Right lobe of liver (tissue), 6 donors: ENCODE measurements around the gene KCTD15. TPM values are rescaled to one million over a fixed set of nuclear protein-coding genes. Genes with fewer than 3 reads are reported as not detected.

ENCODE experiments used
- ATAC-seq, 4 donors: fragments of 200-7000 bp; cut with Tn5 transposase; one replicate each; pipeline ENCODE4 v1.9.1; 2020; ENCODE audit warnings: mild to moderate bottlenecking in 4 of 4, moderate library complexity in 4 of 4
- DNase-seq, 3 donors: peaks; one replicate each; pipeline ENCODE4 v3.0.0-alpha.2; 2020
- H3K27ac ChIP-seq, 3 donors: fragments of 200-600 bp; one replicate each; pipeline ENCODE4 v1.8.0; 2022
- H3K27me3 ChIP-seq, 2 donors: fragments of 200-600 bp; one replicate each; pipeline ENCODE4 v1.8.0; 2022
- H3K36me3 ChIP-seq, 4 donors: fragments of 200-600 bp; sonication (generic) in 1 of 4; one replicate each; pipeline versions ENCODE4 v1.5.1 to v1.8.0; 2017 to 2022; ENCODE audit warnings: control low read depth in 1 of 4
- H3K4me1 ChIP-seq, 4 donors: fragments of 200-600 bp; sonication (generic) in 1 of 4; one replicate each; pipeline versions ENCODE4 v1.5.1 to v1.8.0; 2017 to 2022; ENCODE audit warnings: control low read depth in 1 of 4
- H3K4me3 ChIP-seq, 3 donors: fragments of 200-600 bp; one replicate each; pipeline ENCODE4 v1.8.0; 2022
- H3K9me3 ChIP-seq, 4 donors: fragments of 200-600 bp; sonication (generic) in 1 of 4; one replicate each; pipeline versions ENCODE4 v1.5.1 to v1.8.0; 2017 to 2022; ENCODE audit warnings: control low read depth in 1 of 4
- POLR2A ChIP-seq: fragments of 450-650 bp; IDR thresholded peaks from one replicate; pipeline ENCODE4 v1.6.1; 2017; ENCODE audit warnings: antibody characterized with exemption, mild to moderate bottlenecking
- WGBS: methylation state at CpG from one replicate; pipeline ENCODE4 v1.1.6; 2018; ENCODE audit warnings: low coverage, low lambda C conversion rate; ENCODE audit not compliant: insufficient coverage; ENCODE audit errors: missing lambda C conversion rate; 5-methylcytosine and 5-hydroxymethylcytosine counted together
- intact Hi-C, 2 donors: fragments of 100-400 bp; cut with DNase I; formaldehyde crosslinking; loops; one replicate each; pipeline versions ENCODE4 v1.11.2 to v1.14.1; 2022
- total RNA-seq, 6 experiments: library from RNA; depleted of rRNA in 2 of 6; stranded (reverse); fragments of >200 nt in 2 of 6; fragmentation: NEBNext Ultra II Directional in 3 of 6; extraction: Animal tissue kit (Norgen Biotek cat#: 25700) in 3 of 6; gene quantifications; one replicate each; pipeline versions ENCODE4 v1.1.0 to v1.2.4, GENCODE V29; 2016 to 2023
- TF ChIP-seq, protein P1 (sequence below), 4 donors: fragments of 200-600 bp in 3 of 4; fragments of 450-650 bp in 1 of 4; IDR thresholded peaks; one replicate each; pipeline versions ENCODE4 v1.5.1 to v1.8.0; 2016 to 2022; ENCODE audit warnings: antibody characterized with exemption in 4 of 4, mild to moderate bottlenecking in 2 of 4
- donor health status: DM: no; HTN: yes; CAD: no.
- donor health status: DM: no; HTN: no; CAD: no.
- donor health status: DM: no; HTN: no; CAD: no.
- donor health status: DM: no; HTN: yes; CAD: no.
- donor health status: DM: no; HTN: yes; CAD: no.

KCTD15 gene
- total RNA-seq, 6 experiments from 2014 or later: 5.0 to 27.0 (median 11.5) TPM

DNA sequence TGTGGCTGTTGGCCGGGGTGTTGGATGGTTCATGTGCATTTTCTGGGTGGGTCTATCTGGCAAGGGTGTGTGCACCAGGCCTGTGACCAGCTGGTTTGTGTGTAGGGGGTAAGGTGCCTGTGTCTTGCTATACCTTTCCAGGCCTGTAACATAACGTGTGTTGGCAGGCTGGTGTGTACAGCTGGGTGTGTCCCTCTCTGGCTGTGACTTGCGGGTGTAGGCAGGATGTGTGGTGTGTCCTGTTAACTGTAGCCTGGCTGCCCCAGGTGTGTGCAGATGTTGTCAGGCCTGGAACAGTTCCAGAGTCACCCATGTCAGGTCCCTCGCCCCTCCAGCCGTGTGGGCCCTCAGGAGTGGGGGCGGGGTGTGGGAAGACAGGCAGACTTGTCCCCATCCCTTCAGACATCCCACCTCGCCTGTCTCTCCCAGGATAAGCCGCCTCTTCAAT, 9.8 kb downstream of the KCTD15 start:
- Histone ChIP-seq H3K4me1 (peaks cover 0 to 25% (median 6%) of the 10 kb centered on the region in 4 donors), H3K27ac (no peak overlapping the region), H3K36me3 (peaks cover 0 to 8% (median 0%) of the 10 kb centered on the region in 4 donors), H3K27me3 (no peaks in the 10 kb centered on the region), H3K9me3 (no peaks in the 10 kb centered on the region), H3K4me3 (no peak overlapping the region)
- no peak for TF ChIP-seq POLR2A
- TF ChIP-seq, protein P1, sequence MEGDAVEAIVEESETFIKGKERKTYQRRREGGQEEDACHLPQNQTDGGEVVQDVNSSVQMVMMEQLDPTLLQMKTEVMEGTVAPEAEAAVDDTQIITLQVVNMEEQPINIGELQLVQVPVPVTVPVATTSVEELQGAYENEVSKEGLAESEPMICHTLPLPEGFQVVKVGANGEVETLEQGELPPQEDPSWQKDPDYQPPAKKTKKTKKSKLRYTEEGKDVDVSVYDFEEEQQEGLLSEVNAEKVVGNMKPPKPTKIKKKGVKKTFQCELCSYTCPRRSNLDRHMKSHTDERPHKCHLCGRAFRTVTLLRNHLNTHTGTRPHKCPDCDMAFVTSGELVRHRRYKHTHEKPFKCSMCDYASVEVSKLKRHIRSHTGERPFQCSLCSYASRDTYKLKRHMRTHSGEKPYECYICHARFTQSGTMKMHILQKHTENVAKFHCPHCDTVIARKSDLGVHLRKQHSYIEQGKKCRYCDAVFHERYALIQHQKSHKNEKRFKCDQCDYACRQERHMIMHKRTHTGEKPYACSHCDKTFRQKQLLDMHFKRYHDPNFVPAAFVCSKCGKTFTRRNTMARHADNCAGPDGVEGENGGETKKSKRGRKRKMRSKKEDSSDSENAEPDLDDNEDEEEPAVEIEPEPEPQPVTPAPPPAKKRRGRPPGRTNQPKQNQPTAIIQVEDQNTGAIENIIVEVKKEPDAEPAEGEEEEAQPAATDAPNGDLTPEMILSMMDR (IDR thresholded peaks at IDR 0.05): no peak
- intact Hi-C loops: no loop called here
- 50% methylated on average over 2 of the region's 8 CpGs for WGBS
- no peak for ATAC-seq
- no peak for DNase-seq

DNA sequence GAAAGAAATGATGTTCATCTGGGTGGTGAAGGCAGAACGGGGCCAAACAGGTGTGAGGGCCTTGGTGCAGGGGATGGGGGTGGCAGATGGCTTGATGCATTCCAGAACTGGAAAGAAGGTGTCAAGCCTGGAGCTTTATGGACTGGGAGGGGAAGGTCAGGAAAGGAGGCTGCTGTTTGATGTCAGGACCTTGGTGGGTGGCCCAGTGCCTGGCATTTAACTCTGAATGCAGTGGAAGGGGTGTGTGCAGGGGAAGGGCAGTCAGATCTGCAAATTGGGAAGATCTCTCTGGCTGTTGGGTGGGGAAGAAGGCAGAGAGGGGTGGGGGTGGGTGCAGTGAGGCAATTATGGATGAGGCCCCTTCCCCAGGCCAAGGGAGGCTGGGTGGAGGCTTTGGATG, 11.7 kb downstream of the KCTD15 start:
- no peak for TF ChIP-seq POLR2A
- TF ChIP-seq, protein P1 (IDR thresholded peaks at IDR 0.05): no peak
- intact Hi-C loops: no loop called here
- Histone ChIP-seq H3K36me3 (peaks cover 0 to 17% (median 0%) of the 10 kb centered on the region in 4 donors), H3K27ac (no peak overlapping the region), H3K4me3 (no peak overlapping the region), H3K27me3 (no peaks in the 10 kb centered on the region), H3K9me3 (no peaks in the 10 kb centered on the region), H3K4me1 (peaks cover 0 to 20% (median 6%) of the 10 kb centered on the region in 4 donors)
- 89% methylated on average over 1 of the region's 1 CpG for WGBS
- DNase-seq: no peak
- ATAC-seq: no peak

DNA sequence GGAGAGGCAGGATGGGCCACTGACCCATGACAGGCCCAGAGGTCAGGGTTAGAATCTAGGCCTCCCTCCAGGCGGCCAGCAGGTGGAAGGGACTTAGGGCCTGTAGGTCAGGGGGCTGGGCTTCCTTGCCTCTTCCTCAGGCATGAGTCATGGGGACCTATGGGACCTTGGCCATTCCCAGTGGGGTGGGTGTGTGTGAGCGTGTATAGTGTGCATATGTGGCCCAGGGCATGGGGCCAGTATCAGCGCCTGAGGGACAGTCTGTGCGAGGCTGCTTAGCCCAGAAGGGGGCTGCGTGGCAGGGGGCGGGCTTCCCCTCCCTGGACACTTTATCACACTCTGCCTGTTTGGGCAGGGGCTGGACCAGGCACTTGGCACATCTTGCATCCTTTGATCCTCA, 13.3 kb downstream of the KCTD15 start:
- WGBS: no CpG with 5 or more reads among the region's 6 CpGs
- H3K27me3 ChIP-seq: no peaks in the 10 kb centered on the region
- H3K36me3 ChIP-seq: peaks cover 0 to 17% (median 0%) of the 10 kb centered on the region in 4 donors
- H3K4me1 ChIP-seq: peaks cover 0 to 6% (median 0%) of the 10 kb centered on the region in 4 donors
- ATAC-seq (peak in 3 of 4 donors; percentile 19 to 59 (median 25)), DNase-seq (peak in 1 of 3 donors; percentile 39)
- no peaks in the 10 kb centered on the region for H3K9me3 ChIP-seq
- no peak for TF ChIP-seq POLR2A
- TF ChIP-seq, protein P1 (IDR thresholded peaks at IDR 0.05): no peak
- intact Hi-C loops: no loop called here
- H3K27ac ChIP-seq: no peak overlapping the region
- H3K4me3 ChIP-seq: no peak overlapping the region

DNA sequence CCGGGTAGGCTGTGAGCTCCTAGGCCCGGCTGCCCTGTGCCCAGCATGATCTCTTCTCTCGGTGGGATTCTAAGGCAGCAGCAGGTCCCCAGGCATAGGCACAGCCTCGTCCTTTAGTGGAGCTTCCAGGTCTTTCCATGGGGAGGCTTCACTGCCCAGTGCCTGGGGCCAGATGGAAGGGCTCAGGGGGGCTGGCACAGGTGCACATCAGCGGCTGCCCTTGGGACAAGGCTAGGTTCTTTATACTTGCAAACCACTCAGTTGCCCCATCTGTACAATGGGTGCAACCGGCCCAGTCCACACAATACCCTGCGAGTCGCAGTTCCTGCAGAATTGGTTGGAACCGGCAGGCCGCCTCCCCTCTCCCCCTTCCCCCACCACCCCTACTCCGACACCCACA, 14.2 kb downstream of the KCTD15 start:
- DNase-seq: peak in 1 of 3 donors; percentile 32
- no CpG with 5 or more reads among the region's 11 CpGs for WGBS
- peaks cover 0 to 17% (median 0%) of the 10 kb centered on the region in 4 donors for H3K36me3 ChIP-seq

More for the DNA sequence above, 14.2 kb downstream of the KCTD15 start:
- no peak for ATAC-seq
- no peak for TF ChIP-seq POLR2A
- TF ChIP-seq, protein P1 (IDR thresholded peaks at IDR 0.05): no peak
- Histone ChIP-seq H3K27ac (no peak overlapping the region), H3K4me1 (no peaks in the 10 kb centered on the region), H3K4me3 (no peak overlapping the region), H3K9me3 (no peaks in the 10 kb centered on the region), H3K27me3 (no peaks in the 10 kb centered on the region)
- intact Hi-C loops: no loop called here
